ENCODE measurements around the gene SPTY2D1.
"Not testable (repeated sequence)": the region's sequence is repeated elsewhere in the genome, so short reads cannot be mapped to it uniquely, and the experiment has no call there.

The SPTY2D1 gene

GRCh38 chr11:18657673-18658072, 23.5 kb upstream of the SPTY2D1 start:
- Histone ChIP-seq H3K4me1 (ENCODE audit: control insufficient read depth, insufficient read depth, low read length) (no peaks in the 10 kb centered on the region), H3K27me3 (replicated peaks; ENCODE audit: control insufficient read depth, insufficient read depth, low read length) (peaks cover 8% of the 10 kb centered on the region), H3K9ac (ENCODE audit: low read length) (no peak overlapping the region), H3K9me3 (ENCODE audit: control insufficient read depth, low read length) (no peaks in the 10 kb centered on the region), H3K36me3 (ENCODE audit: control insufficient read depth, insufficient read depth, low read length, severe bottlenecking) (no peaks in the 10 kb centered on the region), H3K4me3 (ENCODE audit: low read length) (no peak overlapping the region)
- no peak for DNase-seq (ENCODE audit: low read depth)

- DNase-seq (ENCODE audit: low read depth), result peak; percentile 52
- Histone ChIP-seq H3K4me1 (ENCODE audit: control insufficient read depth, insufficient read depth, low read length) (no peaks in the 10 kb centered on the region), H3K9ac (ENCODE audit: low read length) (no peak overlapping the region), H3K36me3 (ENCODE audit: control insufficient read depth, insufficient read depth, low read length, severe bottlenecking) (no peaks in the 10 kb centered on the region), H3K4me3 (ENCODE audit: low read length) (no peak overlapping the region), H3K9me3 (ENCODE audit: control insufficient read depth, low read length) (no peaks in the 10 kb centered on the region), H3K27me3 (replicated peaks; ENCODE audit: control insufficient read depth, insufficient read depth, low read length) (no peaks in the 10 kb centered on the region)
Measured at GRCh38 chr11:18650859-18651557, 16.9 kb upstream of the SPTY2D1 start.

DNA sequence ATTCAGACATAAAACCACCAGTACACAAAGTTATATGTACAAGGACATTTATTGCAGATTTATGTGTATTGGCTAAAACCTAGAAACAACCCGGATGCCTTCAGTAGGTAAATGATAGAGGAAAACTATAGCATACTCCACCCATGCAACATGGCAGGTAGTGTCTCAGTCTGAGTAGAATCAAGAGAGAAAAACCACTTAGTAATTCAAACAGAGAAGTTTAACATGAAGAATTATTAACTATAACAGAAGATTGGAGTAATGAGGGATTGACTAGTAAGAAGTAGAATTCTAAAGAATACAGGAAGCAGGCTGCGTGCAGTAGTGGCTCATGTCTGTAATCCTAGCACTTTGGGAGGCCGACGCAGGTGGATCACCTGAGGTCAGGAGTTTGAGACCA, 16.2 kb upstream of the SPTY2D1 start:
- Histone ChIP-seq H3K36me3 (ENCODE audit: control insufficient read depth, insufficient read depth, low read length, severe bottlenecking) (no peaks in the 10 kb centered on the region), H3K27me3 (replicated peaks; ENCODE audit: control insufficient read depth, insufficient read depth, low read length) (no peaks in the 10 kb centered on the region), H3K4me3 (ENCODE audit: low read length) (no peak overlapping the region), H3K4me1 (ENCODE audit: control insufficient read depth, insufficient read depth, low read length) (no peaks in the 10 kb centered on the region), H3K9me3 (ENCODE audit: control insufficient read depth, low read length) (no peaks in the 10 kb centered on the region), H3K9ac (ENCODE audit: low read length) (no peak overlapping the region)
- DNase-seq (ENCODE audit: low read depth), result no peak

DNA sequence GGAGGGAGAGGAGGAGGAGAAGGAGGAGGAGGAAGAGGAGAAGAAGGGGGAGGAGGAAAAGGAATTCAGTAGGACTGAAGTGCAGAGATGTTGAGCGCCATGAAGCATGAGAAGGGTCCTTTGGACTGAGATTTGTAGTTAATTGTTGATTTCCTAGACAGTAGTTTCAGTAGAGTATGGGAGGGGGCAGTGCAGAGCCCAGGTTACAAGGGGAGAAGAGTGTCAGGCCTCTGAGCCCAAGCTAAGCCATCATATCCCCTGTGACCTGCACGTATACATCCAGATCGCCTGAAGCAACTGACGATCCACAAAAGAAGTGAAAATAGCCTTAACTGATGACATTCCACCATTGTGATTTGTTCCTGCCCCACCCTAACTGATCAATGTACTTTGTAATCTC, 8.9 kb upstream of the SPTY2D1 start:
- not testable (repeated sequence) for H3K36me3 ChIP-seq (ENCODE audit: control insufficient read depth, insufficient read depth, low read length, severe bottlenecking); H3K27me3 ChIP-seq (replicated peaks; ENCODE audit: control insufficient read depth, insufficient read depth, low read length); H3K4me1 ChIP-seq (ENCODE audit: control insufficient read depth, insufficient read depth, low read length); H3K9me3 ChIP-seq (ENCODE audit: control insufficient read depth, low read length); DNase-seq (ENCODE audit: low read depth); H3K9ac ChIP-seq (ENCODE audit: low read length); H3K4me3 ChIP-seq (ENCODE audit: low read length)

DNA sequence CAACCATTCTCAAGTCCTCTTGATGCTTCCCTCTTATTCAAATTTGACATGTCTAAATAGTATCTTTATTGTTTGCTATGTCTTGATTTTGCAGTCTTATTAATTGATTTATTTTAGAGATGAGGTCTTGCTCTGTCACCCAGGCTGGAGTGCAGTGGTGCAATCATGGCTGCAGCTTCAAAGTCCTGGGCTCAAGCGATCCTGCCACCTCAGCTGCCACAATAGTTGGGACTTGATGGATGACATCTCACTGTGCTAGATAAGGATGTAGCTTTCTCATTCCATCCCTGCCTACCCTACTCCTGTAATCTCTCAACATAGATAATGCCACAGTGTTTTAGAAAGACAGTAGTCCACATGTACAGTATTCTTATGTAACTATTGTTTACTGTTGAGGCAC, 7.5 kb upstream of the SPTY2D1 start:
- no peaks in the 10 kb centered on the region for H3K4me1 ChIP-seq (ENCODE audit: control insufficient read depth, insufficient read depth, low read length)
- no peak for DNase-seq (ENCODE audit: low read depth)
- peaks cover 2% of the 10 kb centered on the region for H3K27me3 ChIP-seq (replicated peaks; ENCODE audit: control insufficient read depth, insufficient read depth, low read length)
- H3K9ac ChIP-seq (ENCODE audit: low read length), result no peak overlapping the region
- no peak overlapping the region for H3K4me3 ChIP-seq (ENCODE audit: low read length)
- no peaks in the 10 kb centered on the region for H3K9me3 ChIP-seq (ENCODE audit: control insufficient read depth, low read length)
- H3K36me3 ChIP-seq (ENCODE audit: control insufficient read depth, insufficient read depth, low read length, severe bottlenecking), result no peaks in the 10 kb centered on the region

DNA sequence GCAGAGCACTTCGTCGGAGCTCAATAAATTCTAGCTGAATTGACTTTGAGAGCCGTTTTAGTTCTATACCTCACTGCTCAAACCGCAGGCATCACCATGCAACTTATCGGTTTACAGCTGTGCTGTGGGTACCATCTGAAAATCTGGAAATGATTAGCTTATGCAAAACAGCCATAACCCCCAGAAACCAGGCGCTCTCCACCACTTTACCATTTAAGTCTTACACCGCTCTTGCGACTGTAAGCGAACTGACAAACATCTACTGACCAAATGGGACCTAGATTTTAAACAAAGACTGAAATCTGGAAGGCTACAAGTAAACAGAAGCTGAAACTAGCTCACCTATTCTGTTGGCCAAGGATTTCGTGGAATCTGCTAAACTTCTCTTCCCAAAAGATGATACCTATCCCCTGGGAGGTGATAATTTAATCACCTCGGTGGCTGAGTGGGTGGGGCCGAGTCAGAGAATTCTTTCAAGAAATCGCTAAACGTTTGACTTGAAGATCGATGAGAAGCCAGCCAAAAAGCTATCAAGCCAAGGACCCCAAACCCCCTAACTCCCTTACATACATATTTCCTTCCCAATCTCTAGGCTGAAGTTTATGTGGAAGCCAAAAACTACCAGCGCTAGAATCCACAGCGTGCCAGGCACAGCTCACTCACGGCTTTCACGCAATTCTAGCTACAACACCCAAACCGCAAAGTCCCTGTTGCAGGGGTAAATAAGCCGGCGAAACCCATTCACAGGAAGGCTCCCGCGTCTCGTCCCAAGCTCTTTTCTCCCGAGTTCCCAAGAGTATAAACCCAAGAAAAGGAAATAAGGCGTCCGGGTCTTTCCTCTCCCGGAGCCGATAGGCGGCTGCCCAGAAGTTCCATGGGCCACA, 644 bp downstream of the SPTY2D1 start:
- Histone ChIP-seq H3K9me3 (ENCODE audit: control insufficient read depth, low read length) (no peaks in the 10 kb centered on the region), H3K9ac (ENCODE audit: low read length) (peak overlapping the region; percentile 97), H3K4me3 (ENCODE audit: low read length) (peak overlapping the region; percentile 99), H3K36me3 (ENCODE audit: control insufficient read depth, insufficient read depth, low read length, severe bottlenecking) (no peaks in the 10 kb centered on the region), H3K4me1 (ENCODE audit: control insufficient read depth, insufficient read depth, low read length) (peaks cover 26% of the 10 kb centered on the region), H3K27me3 (replicated peaks; ENCODE audit: control insufficient read depth, insufficient read depth, low read length) (no peaks in the 10 kb centered on the region)
- peak; percentile 79 for DNase-seq (ENCODE audit: low read depth)

GRCh38 chr11:18632841-18633240, 1.3 kb downstream of the SPTY2D1 start:
- DNase-seq (ENCODE audit: low read depth), result peak; percentile 28
- peaks cover 26% of the 10 kb centered on the region for H3K4me1 ChIP-seq (ENCODE audit: control insufficient read depth, insufficient read depth, low read length)
- H3K9ac ChIP-seq (ENCODE audit: low read length), result peak overlapping the region; percentile 97
- H3K4me3 ChIP-seq (ENCODE audit: low read length), result peak overlapping the region; percentile 99
- no peaks in the 10 kb centered on the region for H3K27me3 ChIP-seq (replicated peaks; ENCODE audit: control insufficient read depth, insufficient read depth, low read length)
- H3K9me3 ChIP-seq (ENCODE audit: control insufficient read depth, low read length), result no peaks in the 10 kb centered on the region
- no peaks in the 10 kb centered on the region for H3K36me3 ChIP-seq (ENCODE audit: control insufficient read depth, insufficient read depth, low read length, severe bottlenecking)

DNA sequence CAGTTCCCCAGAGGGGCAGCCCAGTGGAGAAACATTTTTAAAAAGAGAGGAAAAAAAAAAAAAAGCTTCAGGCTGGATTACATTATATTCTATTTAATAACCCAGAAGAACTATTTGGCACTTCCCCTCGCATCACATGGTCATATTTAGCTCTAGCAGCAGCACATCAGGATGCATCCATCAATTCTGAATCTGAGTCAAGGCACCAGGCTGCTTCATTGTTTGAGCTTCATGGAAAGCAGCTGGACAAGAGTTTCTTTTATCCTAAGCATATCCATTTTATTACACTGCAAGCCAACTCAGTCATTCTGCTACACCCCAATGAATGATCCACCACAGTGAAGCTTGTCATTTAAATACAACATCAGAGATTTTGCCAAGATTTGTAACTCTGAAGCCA, 10.0 kb downstream of the SPTY2D1 start:
- no peak for DNase-seq (ENCODE audit: low read depth)
- peaks cover 4% of the 10 kb centered on the region for H3K4me1 ChIP-seq (ENCODE audit: control insufficient read depth, insufficient read depth, low read length)
- H3K4me3 ChIP-seq (ENCODE audit: low read length), result no peak overlapping the region
- H3K9ac ChIP-seq (ENCODE audit: low read length), result no peak overlapping the region
- no peaks in the 10 kb centered on the region for H3K36me3 ChIP-seq (ENCODE audit: control insufficient read depth, insufficient read depth, low read length, severe bottlenecking)
- no peaks in the 10 kb centered on the region for H3K9me3 ChIP-seq (ENCODE audit: control insufficient read depth, low read length)
- no peaks in the 10 kb centered on the region for H3K27me3 ChIP-seq (replicated peaks; ENCODE audit: control insufficient read depth, insufficient read depth, low read length)

DNA sequence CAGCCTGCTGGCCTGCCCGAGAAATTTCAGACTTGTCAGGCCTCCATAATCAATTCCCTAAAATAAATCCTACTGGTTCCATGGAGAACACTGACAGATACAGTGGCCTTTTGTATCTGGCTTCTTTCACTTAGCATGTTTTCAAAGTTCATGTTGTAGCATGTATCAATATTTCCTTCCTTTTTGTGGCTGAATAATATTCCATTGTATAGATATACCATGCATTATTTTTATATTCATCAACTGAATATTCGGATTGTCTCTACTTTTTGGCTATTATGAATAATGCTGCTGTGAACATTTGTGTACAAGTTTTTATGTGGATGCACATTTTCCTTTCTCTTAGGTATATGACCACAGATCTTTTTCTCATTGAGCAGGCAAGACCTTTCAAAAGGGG, 10.4 kb downstream of the SPTY2D1 start:
- no peak overlapping the region for H3K4me3 ChIP-seq (ENCODE audit: low read length)
- no peak for DNase-seq (ENCODE audit: low read depth)
- no peak overlapping the region for H3K9ac ChIP-seq (ENCODE audit: low read length)

GRCh38 chr11:18618342-18619025, 15.7 kb downstream of the SPTY2D1 start:
- Histone ChIP-seq H3K36me3 (ENCODE audit: control insufficient read depth, insufficient read depth, low read length, severe bottlenecking) (peaks cover 29% of the 10 kb centered on the region), H3K27me3 (replicated peaks; ENCODE audit: control insufficient read depth, insufficient read depth, low read length) (no peaks in the 10 kb centered on the region), H3K9me3 (ENCODE audit: control insufficient read depth, low read length) (no peaks in the 10 kb centered on the region), H3K4me1 (ENCODE audit: control insufficient read depth, insufficient read depth, low read length) (peaks cover 27% of the 10 kb centered on the region), H3K9ac (ENCODE audit: low read length) (peak overlapping the region; percentile 48), H3K4me3 (ENCODE audit: low read length) (peak overlapping the region; percentile 7)
- DNase-seq (ENCODE audit: low read depth), result peak; percentile 66

More for the DNA sequence above, 10.4 kb downstream of the SPTY2D1 start:
- H3K9me3 ChIP-seq (ENCODE audit: control insufficient read depth, low read length), result no peaks in the 10 kb centered on the region
- peaks cover 6% of the 10 kb centered on the region for H3K4me1 ChIP-seq (ENCODE audit: control insufficient read depth, insufficient read depth, low read length)
- no peaks in the 10 kb centered on the region for H3K36me3 ChIP-seq (ENCODE audit: control insufficient read depth, insufficient read depth, low read length, severe bottlenecking)
- no peaks in the 10 kb centered on the region for H3K27me3 ChIP-seq (replicated peaks; ENCODE audit: control insufficient read depth, insufficient read depth, low read length)

DNA sequence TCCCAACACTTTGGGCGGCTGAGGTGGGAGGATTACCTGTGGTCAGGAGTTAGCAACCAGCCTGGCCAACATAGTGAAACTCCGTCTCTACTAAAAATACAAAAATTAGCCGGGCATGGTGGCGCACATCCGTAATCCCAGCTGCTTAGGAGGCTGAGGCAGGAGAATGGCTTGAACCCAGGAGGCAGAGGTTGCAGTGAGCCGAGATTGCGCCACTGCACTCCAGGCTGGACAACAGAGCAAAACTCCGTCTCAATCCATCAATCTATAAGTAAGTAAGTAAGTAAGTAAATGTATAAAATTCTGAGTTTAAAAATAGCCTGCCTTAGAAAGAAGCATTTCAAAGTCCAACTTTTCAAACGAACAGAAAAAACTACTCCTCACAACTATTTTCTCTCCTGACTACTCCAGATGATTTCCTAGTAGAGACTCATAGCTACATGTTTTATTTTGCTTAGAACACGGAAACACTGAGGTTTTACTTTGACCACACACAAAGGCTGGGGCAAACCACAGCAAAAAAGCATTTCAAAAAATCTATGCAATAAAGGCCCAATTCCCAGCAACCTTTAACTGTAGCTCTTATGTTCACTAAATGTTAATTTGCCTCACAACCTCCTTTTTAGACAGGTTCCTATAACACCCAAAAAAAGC, 16.3 kb downstream of the SPTY2D1 start:
- H3K4me1 ChIP-seq (ENCODE audit: control insufficient read depth, insufficient read depth, low read length), result peaks cover 29% of the 10 kb centered on the region
- no peaks in the 10 kb centered on the region for H3K27me3 ChIP-seq (replicated peaks; ENCODE audit: control insufficient read depth, insufficient read depth, low read length)
- H3K9me3 ChIP-seq (ENCODE audit: control insufficient read depth, low read length), result no peaks in the 10 kb centered on the region
- peak overlapping the region; percentile 7 for H3K4me3 ChIP-seq (ENCODE audit: low read length)
- peak; percentile 40 for DNase-seq (ENCODE audit: low read depth)
- H3K9ac ChIP-seq (ENCODE audit: low read length), result peak overlapping the region; percentile 48
- H3K36me3 ChIP-seq (ENCODE audit: control insufficient read depth, insufficient read depth, low read length, severe bottlenecking), result peaks cover 32% of the 10 kb centered on the region
